Thyroid gland (tissue), 4 donors: ENCODE data around the gene GRB10.

Experiments
- POLR2A ChIP-seq, 2 donors: fragments of 450-650 bp; IDR thresholded peaks; one replicate each; pipeline ENCODE4 v1.6.1; 2017; ENCODE audit warnings: antibody characterized with exemption in 2 of 2, mild to moderate bottlenecking in 2 of 2, moderate library complexity in 1 of 2
- TF ChIP-seq, protein P1 (sequence below), 6 experiments: fragments of 200-600 bp in 3 of 6; fragments of 450-650 bp in 3 of 6; sonication (generic) in 3 of 6; IDR thresholded peaks; one replicate each; pipeline ENCODE4 v1.5.1; 2016 to 2019; ENCODE audit warnings: antibody characterized with exemption in 6 of 6, mild to moderate bottlenecking in 2 of 6, inconsistent platforms in 1 of 6, moderate library complexity in 1 of 6

- TF ChIP-seq, protein P1, sequence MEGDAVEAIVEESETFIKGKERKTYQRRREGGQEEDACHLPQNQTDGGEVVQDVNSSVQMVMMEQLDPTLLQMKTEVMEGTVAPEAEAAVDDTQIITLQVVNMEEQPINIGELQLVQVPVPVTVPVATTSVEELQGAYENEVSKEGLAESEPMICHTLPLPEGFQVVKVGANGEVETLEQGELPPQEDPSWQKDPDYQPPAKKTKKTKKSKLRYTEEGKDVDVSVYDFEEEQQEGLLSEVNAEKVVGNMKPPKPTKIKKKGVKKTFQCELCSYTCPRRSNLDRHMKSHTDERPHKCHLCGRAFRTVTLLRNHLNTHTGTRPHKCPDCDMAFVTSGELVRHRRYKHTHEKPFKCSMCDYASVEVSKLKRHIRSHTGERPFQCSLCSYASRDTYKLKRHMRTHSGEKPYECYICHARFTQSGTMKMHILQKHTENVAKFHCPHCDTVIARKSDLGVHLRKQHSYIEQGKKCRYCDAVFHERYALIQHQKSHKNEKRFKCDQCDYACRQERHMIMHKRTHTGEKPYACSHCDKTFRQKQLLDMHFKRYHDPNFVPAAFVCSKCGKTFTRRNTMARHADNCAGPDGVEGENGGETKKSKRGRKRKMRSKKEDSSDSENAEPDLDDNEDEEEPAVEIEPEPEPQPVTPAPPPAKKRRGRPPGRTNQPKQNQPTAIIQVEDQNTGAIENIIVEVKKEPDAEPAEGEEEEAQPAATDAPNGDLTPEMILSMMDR (IDR thresholded peaks at IDR 0.05): no peak
- no peak for TF ChIP-seq POLR2A (IDR thresholded peaks at IDR 0.05)
Observed at GRCh38 chr7:50662041-50662694, 120.5 kb downstream of the GRB10 start.
